ENCODE measurements around the gene TPSAB1.
"Not testable (repeated sequence)": the region's sequence is repeated elsewhere in the genome, so short reads cannot be mapped to it uniquely, and the experiment has no call there.

Gene TPSAB1

DNA sequence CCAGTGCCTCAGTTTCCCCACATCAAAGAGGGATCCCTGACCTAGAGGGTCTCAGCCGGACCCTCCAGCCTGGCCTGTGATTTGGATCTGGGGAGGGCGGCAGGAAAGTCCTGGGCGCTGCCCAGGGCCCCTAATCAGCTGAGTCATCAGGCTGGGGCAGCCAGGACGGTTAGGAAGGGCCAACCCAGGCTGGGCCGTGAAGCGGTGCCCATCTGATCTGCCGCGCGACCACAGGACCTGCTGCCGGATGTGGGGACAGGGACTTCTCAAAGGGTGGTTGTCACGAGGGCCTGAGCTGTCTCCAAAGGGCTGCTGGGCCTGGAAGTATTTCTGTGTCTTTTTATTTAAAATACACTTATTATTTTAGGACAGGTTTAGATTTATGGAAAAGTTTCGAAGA is 4.4 kb downstream of the TPSAB1 start:
- no peak overlapping the region for H3K4me2 ChIP-seq (ENCODE audit: insufficient read depth, low read length)
- DNase-seq = no peak

DNA sequence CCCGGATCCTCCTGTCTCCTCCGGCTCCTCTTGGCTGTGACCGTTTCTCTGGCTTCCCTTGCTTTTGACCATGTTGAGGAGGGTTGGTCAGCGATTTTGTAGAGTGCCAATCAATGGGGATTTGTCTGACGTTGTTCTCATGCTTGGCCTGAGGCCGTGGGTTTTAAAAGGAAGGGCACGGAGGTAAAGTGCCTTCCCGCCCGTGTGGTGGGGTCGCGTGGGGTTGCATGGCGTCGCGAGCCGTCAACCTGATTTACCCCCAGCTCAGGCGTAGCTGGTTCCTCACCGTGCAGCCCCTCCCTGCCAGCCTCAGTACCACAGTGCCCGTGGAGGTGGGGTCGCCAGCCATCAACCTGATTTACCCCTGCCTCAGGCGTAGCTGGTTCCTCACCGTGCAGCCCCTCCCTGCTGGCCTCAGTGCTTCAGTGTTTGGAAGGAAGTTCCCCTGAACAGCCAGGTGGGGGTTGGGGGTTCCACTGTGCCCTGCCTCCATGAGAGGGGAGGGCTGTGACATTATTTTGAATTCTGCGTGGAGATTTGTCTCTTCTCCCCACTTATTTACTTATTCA is 5.0 kb downstream of the TPSAB1 start:
- no peak for ATAC-seq (ENCODE audit: insufficient read depth, low read depth)
- no peaks in the 10 kb centered on the region for H4K20me1 ChIP-seq (ENCODE audit: insufficient read depth, low read length)
- H2AFZ ChIP-seq (ENCODE audit: low read depth, low read length) = no peak overlapping the region
- no peaks in the 10 kb centered on the region for H3K9me3 ChIP-seq (ENCODE audit: insufficient read depth, low read length, severe bottlenecking)
- no peak overlapping the region for H3K9ac ChIP-seq (ENCODE audit: low read depth, low read length)
- TF ChIP-seq EZH2 (IDR thresholded peaks at IDR 0.05; ENCODE audit: borderline replicate concordance, low read depth, low read length, severe bottlenecking) (no peak), CTCF (IDR thresholded peaks at IDR 0.05; ENCODE audit: borderline replicate concordance, extremely low read depth, low read length, poor library complexity, severe bottlenecking) (no peak)
- no peaks in the 10 kb centered on the region for H3K79me2 ChIP-seq (ENCODE audit: insufficient read depth, low read length)
- no peak overlapping the region for H3K27ac ChIP-seq (ENCODE audit: low read length)
- H3K4me1 ChIP-seq (ENCODE audit: insufficient read depth, low read length) = no peaks in the 10 kb centered on the region
- H3K36me3 ChIP-seq (ENCODE audit: insufficient read depth, low read length) = no peaks in the 10 kb centered on the region
- no peaks in the 10 kb centered on the region for H3K27me3 ChIP-seq (ENCODE audit: insufficient read depth, low read length, poor library complexity)
- H3K4me3 ChIP-seq (ENCODE audit: low read depth in 1 of 2, low read length in 2 of 2) = no peak overlapping the region
- no peak for DNase-seq
- no peak overlapping the region for H3K4me2 ChIP-seq (ENCODE audit: insufficient read depth, low read length)

More for the DNA sequence above, 4.4 kb downstream of the TPSAB1 start:
- no peak for TF ChIP-seq CTCF (IDR thresholded peaks at IDR 0.05; ENCODE audit: borderline replicate concordance, extremely low read depth, low read length, poor library complexity, severe bottlenecking)
- TF ChIP-seq EZH2 (IDR thresholded peaks at IDR 0.05; ENCODE audit: borderline replicate concordance, low read depth, low read length, severe bottlenecking) = no peak
- no peak for ATAC-seq (ENCODE audit: insufficient read depth, low read depth)
- Histone ChIP-seq H3K79me2 (ENCODE audit: insufficient read depth, low read length) (no peaks in the 10 kb centered on the region), H3K9ac (ENCODE audit: low read depth, low read length) (no peak overlapping the region), H3K36me3 (ENCODE audit: insufficient read depth, low read length) (no peaks in the 10 kb centered on the region), H2AFZ (ENCODE audit: low read depth, low read length) (no peak overlapping the region), H3K4me1 (ENCODE audit: insufficient read depth, low read length) (no peaks in the 10 kb centered on the region), H4K20me1 (ENCODE audit: insufficient read depth, low read length) (no peaks in the 10 kb centered on the region), H3K27me3 (ENCODE audit: insufficient read depth, low read length, poor library complexity) (no peaks in the 10 kb centered on the region), H3K9me3 (ENCODE audit: insufficient read depth, low read length, severe bottlenecking) (no peaks in the 10 kb centered on the region), H3K4me3 (ENCODE audit: low read depth in 1 of 2, low read length in 2 of 2) (no peak overlapping the region), H3K27ac (ENCODE audit: low read length) (no peak overlapping the region)

- H3K36me3 ChIP-seq (ENCODE audit: insufficient read depth, low read length); H3K79me2 ChIP-seq (ENCODE audit: insufficient read depth, low read length); H3K4me2 ChIP-seq (ENCODE audit: insufficient read depth, low read length); H3K9me3 ChIP-seq (ENCODE audit: insufficient read depth, low read length, severe bottlenecking); H3K27me3 ChIP-seq (ENCODE audit: insufficient read depth, low read length, poor library complexity); DNase-seq; H3K4me3 ChIP-seq (ENCODE audit: low read depth in 1 of 2, low read length in 2 of 2); ATAC-seq (ENCODE audit: insufficient read depth, low read depth); H2AFZ ChIP-seq (ENCODE audit: low read depth, low read length); H4K20me1 ChIP-seq (ENCODE audit: insufficient read depth, low read length); H3K9ac ChIP-seq (ENCODE audit: low read depth, low read length); H3K27ac ChIP-seq (ENCODE audit: low read length); H3K4me1 ChIP-seq (ENCODE audit: insufficient read depth, low read length): not testable (repeated sequence)
Measured at GRCh38 chr16:1247903-1248537, 7.5 kb downstream of the TPSAB1 start.

DNA sequence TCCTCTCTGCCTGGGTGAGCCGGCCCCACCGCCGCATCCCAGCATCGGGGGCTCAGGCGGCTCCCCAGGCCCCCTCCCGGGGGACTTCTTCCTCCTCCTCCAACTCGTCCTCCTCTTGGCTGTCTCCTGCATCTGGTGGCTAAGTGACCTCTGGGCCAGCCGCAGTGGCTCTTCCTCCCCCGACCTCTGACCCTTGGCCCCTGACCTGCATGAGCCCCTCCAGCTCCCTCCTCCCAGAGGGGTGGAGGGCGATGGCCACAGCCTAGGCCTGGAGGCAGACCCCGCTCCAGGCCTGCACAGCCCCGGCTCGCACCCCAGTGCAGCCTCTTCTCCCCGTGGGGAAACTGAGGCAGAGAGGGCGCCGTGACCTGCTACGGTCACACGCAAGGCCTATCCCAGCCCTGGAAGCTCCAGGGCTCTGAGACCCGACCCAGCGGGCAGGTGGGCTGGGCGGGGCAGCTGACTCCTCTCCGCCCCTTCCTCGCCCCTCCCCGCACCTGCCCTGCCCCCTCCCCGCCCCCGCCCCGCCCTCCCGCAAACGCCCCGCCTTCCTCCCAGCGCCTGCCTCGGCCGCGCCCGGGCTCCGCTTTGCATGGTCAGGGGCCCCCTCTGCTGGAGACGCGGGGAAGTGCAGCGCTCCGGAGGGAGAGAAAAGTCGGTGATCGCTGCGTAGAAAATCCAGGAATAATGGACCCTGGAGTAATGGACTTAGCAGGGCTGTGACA is 8.7 kb downstream of the TPSAB1 start:
- H4K20me1 ChIP-seq (ENCODE audit: insufficient read depth, low read length); DNase-seq; H3K27me3 ChIP-seq (ENCODE audit: insufficient read depth, low read length, poor library complexity); H3K4me2 ChIP-seq (ENCODE audit: insufficient read depth, low read length); H2AFZ ChIP-seq (ENCODE audit: low read depth, low read length); H3K9me3 ChIP-seq (ENCODE audit: insufficient read depth, low read length, severe bottlenecking); H3K4me3 ChIP-seq (ENCODE audit: low read depth in 1 of 2, low read length in 2 of 2); H3K79me2 ChIP-seq (ENCODE audit: insufficient read depth, low read length); H3K27ac ChIP-seq (ENCODE audit: low read length); H3K9ac ChIP-seq (ENCODE audit: low read depth, low read length); H3K36me3 ChIP-seq (ENCODE audit: insufficient read depth, low read length); H3K4me1 ChIP-seq (ENCODE audit: insufficient read depth, low read length): not testable (repeated sequence)
- ATAC-seq (ENCODE audit: insufficient read depth, low read depth) = peak; percentile 77

GRCh38 chr16:1253701-1254364 is 13.3 kb downstream of the TPSAB1 start:
- H3K36me3 ChIP-seq (ENCODE audit: insufficient read depth, low read length); H3K27me3 ChIP-seq (ENCODE audit: insufficient read depth, low read length, poor library complexity); H3K4me3 ChIP-seq (ENCODE audit: low read depth in 1 of 2, low read length in 2 of 2); H4K20me1 ChIP-seq (ENCODE audit: insufficient read depth, low read length); H3K27ac ChIP-seq (ENCODE audit: low read length); H3K4me1 ChIP-seq (ENCODE audit: insufficient read depth, low read length); H2AFZ ChIP-seq (ENCODE audit: low read depth, low read length); H3K4me2 ChIP-seq (ENCODE audit: insufficient read depth, low read length); H3K9ac ChIP-seq (ENCODE audit: low read depth, low read length); ATAC-seq (ENCODE audit: insufficient read depth, low read depth); DNase-seq; H3K79me2 ChIP-seq (ENCODE audit: insufficient read depth, low read length); H3K9me3 ChIP-seq (ENCODE audit: insufficient read depth, low read length, severe bottlenecking): not testable (repeated sequence)

GRCh38 chr16:1254821-1255220 is 14.3 kb downstream of the TPSAB1 start:
- H2AFZ ChIP-seq (ENCODE audit: low read depth, low read length); ATAC-seq (ENCODE audit: insufficient read depth, low read depth): not testable (repeated sequence)

More at GRCh38 chr16:1254821-1255220, 14.3 kb downstream of the TPSAB1 start:
- not testable (repeated sequence) for H4K20me1 ChIP-seq (ENCODE audit: insufficient read depth, low read length); H3K27me3 ChIP-seq (ENCODE audit: insufficient read depth, low read length, poor library complexity); H3K4me3 ChIP-seq (ENCODE audit: low read depth in 1 of 2, low read length in 2 of 2); H3K36me3 ChIP-seq (ENCODE audit: insufficient read depth, low read length); H3K27ac ChIP-seq (ENCODE audit: low read length); DNase-seq; H3K79me2 ChIP-seq (ENCODE audit: insufficient read depth, low read length); H3K9ac ChIP-seq (ENCODE audit: low read depth, low read length); H3K4me1 ChIP-seq (ENCODE audit: insufficient read depth, low read length); H3K9me3 ChIP-seq (ENCODE audit: insufficient read depth, low read length, severe bottlenecking); H3K4me2 ChIP-seq (ENCODE audit: insufficient read depth, low read length)
